Esophagus muscularis mucosa (tissue), 4 donors: ENCODE results near the gene PCDHA8. TPM values are rescaled to one million over a fixed set of nuclear protein-coding genes. Genes with fewer than 3 reads are reported as not detected.
"Not testable (repeated sequence)": the region's sequence is repeated elsewhere in the genome, so short reads cannot be mapped to it uniquely, and the experiment has no call there.

Source experiments
- DNase-seq: peaks from one replicate; pipeline ENCODE4 v3.0.0-alpha.2; 2017; ENCODE audit errors: extremely low spot score
- H3K27ac ChIP-seq, 4 donors: fragments of 200-600 bp; sonication (generic); replicated peaks in 1 of 4; 1 replicate in 3 of 4; 2 replicates in 1 of 4; pipeline ENCODE4 v1.5.1; 2016 to 2019; ENCODE audit warnings: mild to moderate bottlenecking in 1 of 4
- H3K27me3 ChIP-seq, 4 donors: fragments of 200-600 bp; sonication (generic); one replicate each; pipeline versions ENCODE4 v1.5.1 to v1.6.0; 2016 to 2019
- H3K36me3 ChIP-seq, 4 donors: fragments of 200-600 bp; sonication (generic); one replicate each; pipeline ENCODE4 v1.5.1; 2016 to 2019
- H3K4me1 ChIP-seq, 4 donors: fragments of 200-600 bp; sonication (generic); one replicate each; pipeline ENCODE4 v1.5.1; 2016 to 2019
- H3K4me3 ChIP-seq, 4 donors: fragments of 200-600 bp; sonication (generic); 1 replicate in 2 of 4; 2 replicates in 2 of 4; pipeline ENCODE4 v1.5.1; 2016 to 2019; ENCODE audit warnings: mild to moderate bottlenecking in 4 of 4, moderate library complexity in 1 of 4
- H3K9me3 ChIP-seq, 4 donors: fragments of 200-600 bp; sonication (generic); 1 replicate in 3 of 4; 2 replicates in 1 of 4; pipeline ENCODE4 v1.5.1; 2016 to 2019
- EP300 ChIP-seq: sonication (generic); formaldehyde crosslinking; IDR thresholded peaks from one replicate; pipeline ENCODE4 v1.6.1; 2017; ENCODE audit warnings: antibody characterized with exemption
- POLR2A ChIP-seq: fragments of 450-650 bp; IDR thresholded peaks from one replicate; pipeline ENCODE4 v1.6.1; 2017; ENCODE audit warnings: antibody characterized with exemption, moderate library complexity, mild to moderate bottlenecking, low read depth
- POLR2AphosphoS5 ChIP-seq, 2 donors: sonication (generic); formaldehyde crosslinking; IDR thresholded peaks; one replicate each; pipeline ENCODE4 v1.6.1; 2017; ENCODE audit warnings: antibody characterized with exemption in 2 of 2
- WGBS: methylation state at CpG from one replicate; pipeline ENCODE4 v1.1.5; 2018; 5-methylcytosine and 5-hydroxymethylcytosine counted together
- intact Hi-C: fragments of 100-400 bp; cut with DNase I; formaldehyde crosslinking; loops from one replicate; pipeline ENCODE4 v1.15.1; 2023
- total RNA-seq, 4 donors: library from RNA; depleted of rRNA; stranded (reverse); fragments of >200 nt; gene quantifications; one replicate each; pipeline versions ENCODE4 v1.1.0 to v1.2.1, GENCODE V29; 2016
- TF ChIP-seq, protein P1 (sequence below), 3 experiments: fragments of 200-600 bp in 2 of 3; fragments of 450-650 bp in 1 of 3; sonication (generic) in 2 of 3; IDR thresholded peaks; one replicate each; pipeline ENCODE4 v1.5.1; 2017 to 2019; ENCODE audit warnings: antibody characterized with exemption in 3 of 3, mild to moderate bottlenecking in 2 of 3, moderate library complexity in 1 of 3

Gene PCDHA8
- total RNA-seq, 4 donors from 2014 or later, result 0.29 to 0.83 TPM; not detected in 2

GRCh38 chr5:140796718-140797095 is 44.3 kb upstream of the PCDHA8 start:
- H3K36me3 ChIP-seq, result no peaks in the 10 kb centered on the region
- 73% methylated on average over 3 of the region's 39 CpGs for WGBS
- no peak overlapping the region for H3K4me3 ChIP-seq

DNA sequence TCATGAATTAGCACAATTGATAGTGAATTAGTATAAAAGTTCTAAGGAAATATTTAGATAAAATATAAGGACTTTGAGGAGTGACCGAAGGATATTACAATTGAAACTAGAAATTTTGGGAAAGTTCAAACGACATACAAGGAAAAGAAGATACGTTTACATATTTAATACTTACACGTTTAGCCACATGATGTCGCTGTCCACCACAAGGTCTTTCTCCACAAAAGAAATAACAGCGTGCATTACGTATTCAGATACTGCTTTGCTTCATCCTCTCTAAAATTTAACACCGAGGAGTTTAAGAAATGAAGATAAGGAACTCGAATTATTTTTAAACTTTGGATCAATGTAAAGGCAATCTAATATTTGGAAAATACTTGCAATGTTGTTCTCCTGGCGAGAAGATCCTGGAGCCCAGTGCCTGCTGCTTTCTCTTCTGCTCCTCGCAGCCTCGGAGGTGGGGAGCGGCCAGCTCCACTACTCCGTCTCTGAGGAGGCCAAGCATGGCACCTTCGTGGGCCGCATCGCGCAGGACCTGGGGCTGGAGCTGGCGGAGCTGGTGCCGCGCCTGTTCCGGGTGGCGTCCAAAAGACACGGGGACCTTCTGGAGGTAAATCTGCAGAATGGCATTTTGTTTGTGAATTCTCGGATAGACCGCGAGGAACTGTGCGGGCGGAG is 40.0 kb upstream of the PCDHA8 start, which contains the start of gene PCDHA3:
TSS of gene PCDHA3 (plus strand) at position 242 of the 678 bp plus-strand sequence.
- H3K4me1 ChIP-seq, result no peaks in the 10 kb centered on the region
- no peak for DNase-seq
- intact Hi-C loops, result no loop called here
- TF ChIP-seq POLR2AphosphoS5 (IDR thresholded peaks at IDR 0.05) (no peak), EP300 (no peak), POLR2A (no peak)
- TF ChIP-seq, protein P1, sequence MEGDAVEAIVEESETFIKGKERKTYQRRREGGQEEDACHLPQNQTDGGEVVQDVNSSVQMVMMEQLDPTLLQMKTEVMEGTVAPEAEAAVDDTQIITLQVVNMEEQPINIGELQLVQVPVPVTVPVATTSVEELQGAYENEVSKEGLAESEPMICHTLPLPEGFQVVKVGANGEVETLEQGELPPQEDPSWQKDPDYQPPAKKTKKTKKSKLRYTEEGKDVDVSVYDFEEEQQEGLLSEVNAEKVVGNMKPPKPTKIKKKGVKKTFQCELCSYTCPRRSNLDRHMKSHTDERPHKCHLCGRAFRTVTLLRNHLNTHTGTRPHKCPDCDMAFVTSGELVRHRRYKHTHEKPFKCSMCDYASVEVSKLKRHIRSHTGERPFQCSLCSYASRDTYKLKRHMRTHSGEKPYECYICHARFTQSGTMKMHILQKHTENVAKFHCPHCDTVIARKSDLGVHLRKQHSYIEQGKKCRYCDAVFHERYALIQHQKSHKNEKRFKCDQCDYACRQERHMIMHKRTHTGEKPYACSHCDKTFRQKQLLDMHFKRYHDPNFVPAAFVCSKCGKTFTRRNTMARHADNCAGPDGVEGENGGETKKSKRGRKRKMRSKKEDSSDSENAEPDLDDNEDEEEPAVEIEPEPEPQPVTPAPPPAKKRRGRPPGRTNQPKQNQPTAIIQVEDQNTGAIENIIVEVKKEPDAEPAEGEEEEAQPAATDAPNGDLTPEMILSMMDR (IDR thresholded peaks at IDR 0.05), result peak; percentile 20 to 30 (median 27)
- peaks cover 0 to 48% (median 0%) of the 10 kb centered on the region in 4 donors for H3K27me3 ChIP-seq
- peak within 1 kb of the TSS in 1 of 4 donors; percentile 22 for H3K27ac ChIP-seq
- H3K4me3 ChIP-seq, result peak within 1 kb of the TSS; percentile 33 to 52 (median 45)
- 22% methylated on average over 29 of the region's 29 CpGs for WGBS
- peaks cover 0 to 46% (median 42%) of the 10 kb centered on the region in 4 donors for H3K9me3 ChIP-seq
- H3K36me3 ChIP-seq, result no peaks in the 10 kb centered on the region

More at GRCh38 chr5:140796718-140797095, 44.3 kb upstream of the PCDHA8 start:
- intact Hi-C loops, result no loop called here
- DNase-seq, result no peak
- H3K27me3 ChIP-seq, result peaks cover 0 to 69% (median 0%) of the 10 kb centered on the region in 4 donors
- peaks cover 0 to 67% (median 54%) of the 10 kb centered on the region in 4 donors for H3K9me3 ChIP-seq
- H3K27ac ChIP-seq, result no peak overlapping the region
- H3K4me1 ChIP-seq, result no peaks in the 10 kb centered on the region
- TF ChIP-seq POLR2AphosphoS5 (IDR thresholded peaks at IDR 0.05) (no peak), EP300 (no peak), POLR2A (no peak)
- TF ChIP-seq, protein P1 (IDR thresholded peaks at IDR 0.05), result no peak

DNA sequence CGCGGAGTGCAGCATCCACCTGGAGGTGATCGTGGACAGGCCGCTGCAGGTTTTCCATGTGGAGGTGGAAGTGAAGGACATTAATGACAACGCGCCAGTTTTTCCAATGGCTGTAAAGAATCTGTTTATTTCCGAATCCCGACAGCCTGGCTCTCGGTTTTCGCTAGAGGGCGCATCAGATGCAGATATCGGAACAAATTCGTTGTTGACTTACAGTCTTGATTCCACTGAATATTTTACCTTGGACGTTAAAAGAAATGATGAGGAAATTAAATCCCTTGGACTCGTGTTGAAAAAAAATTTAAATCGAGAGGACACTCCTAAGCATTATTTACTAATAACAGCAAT is 39.5 kb upstream of the PCDHA8 start:
- Histone ChIP-seq H3K27me3 (peaks cover 0 to 48% (median 0%) of the 10 kb centered on the region in 4 donors), H3K4me3 (peak overlapping the region; percentile 33 to 52 (median 45))
- 14% methylated on average over 16 of the region's 16 CpGs for WGBS

DNA sequence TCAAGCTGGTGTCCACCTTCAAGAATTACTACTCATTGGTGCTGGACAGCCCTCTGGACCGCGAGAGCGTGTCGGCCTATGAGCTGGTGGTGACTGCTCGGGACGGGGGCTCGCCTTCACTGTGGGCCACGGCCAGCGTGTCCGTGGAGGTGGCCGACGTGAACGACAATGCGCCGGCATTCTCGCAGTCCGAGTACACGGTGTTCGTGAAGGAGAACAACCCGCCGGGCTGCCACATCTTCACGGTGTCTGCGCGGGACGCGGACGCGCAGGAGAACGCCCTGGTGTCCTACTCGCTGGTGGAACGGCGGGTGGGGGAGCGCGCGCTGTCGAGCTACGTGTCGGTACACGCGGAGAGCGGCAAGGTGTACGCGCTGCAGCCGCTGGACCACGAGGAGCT is 38.6 kb upstream of the PCDHA8 start:
- H3K4me1 ChIP-seq, H3K4me3 ChIP-seq, DNase-seq, H3K27ac ChIP-seq, intact Hi-C loops, H3K36me3 ChIP-seq: not testable (repeated sequence)
- Histone ChIP-seq H3K27me3 (peaks cover 0 to 50% (median 0%) of the 10 kb centered on the region in 4 donors), H3K9me3 (peaks cover 0 to 43% (median 35%) of the 10 kb centered on the region in 4 donors)
- 32% methylated on average over 5 of the region's 45 CpGs for WGBS

More for the DNA sequence above, 39.5 kb upstream of the PCDHA8 start:
- no peaks in the 10 kb centered on the region for H3K36me3 ChIP-seq
- H3K27ac ChIP-seq, result peak overlapping the region in 1 of 4 donors; percentile 22
- no peaks in the 10 kb centered on the region for H3K4me1 ChIP-seq
- intact Hi-C loops, result no loop called here
- DNase-seq, result no peak
- TF ChIP-seq POLR2A, result no peak
- TF ChIP-seq, protein P1 (IDR thresholded peaks at IDR 0.05), result peak in 1 of 3 experiments; percentile 26
- peaks cover 0 to 44% (median 38%) of the 10 kb centered on the region in 4 donors for H3K9me3 ChIP-seq

DNA sequence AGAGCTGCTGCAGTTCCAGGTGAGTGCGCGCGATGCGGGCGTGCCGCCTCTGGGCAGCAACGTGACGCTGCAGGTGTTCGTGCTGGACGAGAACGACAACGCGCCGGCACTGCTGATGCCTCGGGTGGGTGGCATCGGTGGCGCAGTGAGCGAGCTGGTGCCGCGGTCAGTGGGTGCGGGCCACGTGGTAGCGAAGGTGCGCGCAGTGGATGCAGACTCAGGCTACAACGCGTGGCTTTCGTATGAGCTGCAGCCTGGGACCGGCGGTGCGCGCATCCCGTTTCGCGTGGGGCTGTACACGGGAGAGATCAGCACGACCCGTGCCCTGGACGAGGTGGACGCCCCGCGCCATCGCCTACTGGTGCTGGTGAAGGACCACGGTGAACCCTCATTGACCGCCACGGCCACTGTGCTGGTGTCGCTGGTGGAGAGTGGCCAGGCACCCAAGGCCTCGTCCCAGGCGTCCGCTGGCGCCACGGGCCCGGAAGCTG is 38.2 kb upstream of the PCDHA8 start:
- intact Hi-C loops, result no loop called here
- TF ChIP-seq POLR2AphosphoS5 (IDR thresholded peaks at IDR 0.05) (no peak), POLR2A (no peak), EP300 (no peak)
- TF ChIP-seq, protein P1 (IDR thresholded peaks at IDR 0.05), result no peak
- 46% methylated on average over 31 of the region's 53 CpGs for WGBS
- Histone ChIP-seq H3K27me3 (peaks cover 0 to 52% (median 0%) of the 10 kb centered on the region in 4 donors), H3K36me3 (no peaks in the 10 kb centered on the region), H3K4me1 (no peaks in the 10 kb centered on the region), H3K27ac (no peak overlapping the region), H3K4me3 (no peak overlapping the region), H3K9me3 (peaks cover 0 to 47% (median 39%) of the 10 kb centered on the region in 4 donors)
- DNase-seq, result no peak
